DND-41 (cell line): ENCODE data around the gene ZC2HC1B.
"Not testable (repeated sequence)": the region's sequence is repeated elsewhere in the genome, so short reads cannot be mapped to it uniquely, and the experiment has no call there.

Experiments
- CTCF ChIP-seq: IDR thresholded peaks from 2 replicates; pipeline ENCODE4 v1.5.1; 2012; ENCODE audit warnings: borderline replicate concordance, low read length, moderate library complexity, mild to moderate bottlenecking; ENCODE audit not compliant: poor library complexity, severe bottlenecking; ENCODE audit errors: extremely low read depth
- EZH2 ChIP-seq: IDR thresholded peaks from 3 replicates; pipeline ENCODE4 v1.6.1; 2012; ENCODE audit warnings: borderline replicate concordance, low read depth, mild to moderate bottlenecking, moderate library complexity, low read length, inconsistent platforms; ENCODE audit not compliant: severe bottlenecking

GRCh38 chr6:143868808-143869207, 4.5 kb downstream of the ZC2HC1B start:
- TF ChIP-seq CTCF, EZH2: not testable (repeated sequence)
